GM12891 (cell line): ENCODE data around the gene SNAP25.

Experiments
- POLR2A ChIP-seq: IDR thresholded peaks from 2 replicates; pipeline ENCODE4 v1.6.1; 2011; ENCODE audit warnings: low read depth, low read length, control low read depth
- POLR2AphosphoS5 ChIP-seq: IDR thresholded peaks from 2 replicates; pipeline ENCODE4 v1.6.1; 2011; ENCODE audit warnings: low read depth, low read length, control low read depth
- SPI1 ChIP-seq: IDR thresholded peaks from 2 replicates; pipeline ENCODE4 v1.6.1; 2011; ENCODE audit warnings: low read depth, low read length, control low read depth
- TAF1 ChIP-seq: IDR thresholded peaks from 2 replicates; pipeline ENCODE4 v1.6.1; 2011; ENCODE audit warnings: low read depth, low read length, control low read depth

DNA sequence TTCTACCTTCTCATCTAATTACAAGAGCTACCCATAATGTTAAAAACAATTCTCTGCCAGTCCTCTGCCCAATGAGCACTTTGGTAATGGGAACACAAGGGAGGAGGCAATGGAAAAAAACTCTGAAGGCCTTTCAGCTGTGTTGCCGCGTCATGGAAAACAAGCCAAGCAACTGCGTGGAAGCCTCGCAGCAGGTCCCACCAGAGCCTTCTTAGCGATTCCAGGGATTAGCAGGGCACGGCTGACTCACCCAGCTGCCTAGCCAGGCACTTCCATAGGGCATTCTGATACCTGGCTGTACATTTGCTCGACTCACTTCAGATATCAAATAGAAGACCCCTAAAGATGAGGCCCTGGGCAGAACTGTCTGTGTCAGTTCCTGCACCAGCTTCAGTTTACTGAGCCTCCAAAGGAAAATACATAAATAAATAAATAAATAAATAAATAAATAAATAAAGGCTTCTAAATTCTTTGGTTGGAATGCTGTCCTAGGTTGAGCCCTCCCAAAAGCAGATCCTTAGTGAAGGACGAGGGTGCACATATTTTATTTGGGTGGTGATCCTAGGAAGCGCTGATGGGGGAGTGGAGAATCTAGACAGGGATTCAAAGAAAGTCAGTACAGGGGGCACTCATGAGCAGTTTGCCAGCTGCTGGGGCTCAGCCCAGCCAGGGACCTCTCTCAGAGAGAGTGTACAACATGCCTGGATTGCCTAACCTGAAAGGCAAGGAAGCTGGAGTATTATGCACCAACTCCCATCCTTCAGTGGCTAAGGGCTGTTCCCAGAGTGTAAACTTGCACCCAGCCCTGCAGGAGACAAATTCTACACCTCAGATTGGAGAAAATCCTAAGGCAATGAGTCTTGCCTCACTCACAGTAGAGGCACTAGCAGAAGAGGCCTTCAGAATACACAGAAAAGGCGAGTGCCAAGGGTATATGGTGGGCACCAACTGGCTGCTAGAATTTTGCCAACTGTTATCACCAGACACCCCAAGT lies 18.2 kb downstream of the SNAP25 start:
- TF ChIP-seq POLR2AphosphoS5 = no peak
- TF ChIP-seq POLR2A = no peak
- no peak for TF ChIP-seq TAF1
- TF ChIP-seq SPI1 = no peak
